ENCODE results near the gene CYP3A5.

DNA sequence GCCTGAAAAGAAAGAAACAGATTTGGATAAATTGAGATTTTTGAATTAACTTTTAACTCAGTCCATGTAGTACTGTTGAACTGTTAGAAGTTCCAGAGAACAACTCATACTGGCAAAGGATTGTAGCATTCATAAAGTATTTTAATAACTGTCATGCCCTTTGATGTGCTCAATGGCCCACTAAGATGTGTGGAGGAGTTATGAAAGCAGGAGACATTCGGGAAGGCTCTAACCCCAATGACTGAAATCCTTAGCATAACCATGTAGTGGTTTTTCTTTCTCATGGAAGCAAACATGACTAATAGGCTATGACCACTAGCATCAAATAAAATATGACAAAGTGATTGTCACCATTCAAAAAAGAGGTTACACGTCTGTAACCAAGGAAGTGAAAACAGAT, 29.5 kb upstream of the CYP3A5 start:
- TF ChIP-seq EZH2 (IDR thresholded peaks at IDR 0.05; ENCODE audit: borderline replicate concordance) (no peak), EZH2phosphoT487 (IDR thresholded peaks at IDR 0.05; ENCODE audit: low read depth, severe bottlenecking, unreplicated experiment) (no peak)
- TF ChIP-seq, protein P1, sequence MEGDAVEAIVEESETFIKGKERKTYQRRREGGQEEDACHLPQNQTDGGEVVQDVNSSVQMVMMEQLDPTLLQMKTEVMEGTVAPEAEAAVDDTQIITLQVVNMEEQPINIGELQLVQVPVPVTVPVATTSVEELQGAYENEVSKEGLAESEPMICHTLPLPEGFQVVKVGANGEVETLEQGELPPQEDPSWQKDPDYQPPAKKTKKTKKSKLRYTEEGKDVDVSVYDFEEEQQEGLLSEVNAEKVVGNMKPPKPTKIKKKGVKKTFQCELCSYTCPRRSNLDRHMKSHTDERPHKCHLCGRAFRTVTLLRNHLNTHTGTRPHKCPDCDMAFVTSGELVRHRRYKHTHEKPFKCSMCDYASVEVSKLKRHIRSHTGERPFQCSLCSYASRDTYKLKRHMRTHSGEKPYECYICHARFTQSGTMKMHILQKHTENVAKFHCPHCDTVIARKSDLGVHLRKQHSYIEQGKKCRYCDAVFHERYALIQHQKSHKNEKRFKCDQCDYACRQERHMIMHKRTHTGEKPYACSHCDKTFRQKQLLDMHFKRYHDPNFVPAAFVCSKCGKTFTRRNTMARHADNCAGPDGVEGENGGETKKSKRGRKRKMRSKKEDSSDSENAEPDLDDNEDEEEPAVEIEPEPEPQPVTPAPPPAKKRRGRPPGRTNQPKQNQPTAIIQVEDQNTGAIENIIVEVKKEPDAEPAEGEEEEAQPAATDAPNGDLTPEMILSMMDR (IDR thresholded peaks at IDR 0.05; ENCODE audit: poor library complexity) = no peak
